GM18507 (cell line): Measurements from ENCODE around the gene HDAC4.

ENCODE experiments used
- DNase-seq: peaks from one replicate; pipeline ENCODE4 v3.0.0; 2011; ENCODE audit warnings: low read depth; ENCODE audit not compliant: insufficient read length; ENCODE audit errors: extremely low spot score
- FAIRE-seq: peaks from 2 replicates; lab custom pipeline; 2011; peaks lifted over from hg19 to GRCh38; lab: Jason Lieb, UNC

Gene HDAC4

GRCh38 chr2:239339241-239339640 lies 61.6 kb downstream of the HDAC4 start:
- no peak for DNase-seq

GRCh38 chr2:239337877-239338484 lies 62.8 kb downstream of the HDAC4 start:
- DNase-seq (no peak), FAIRE-seq (no peak)

More at GRCh38 chr2:239339241-239339640, 61.6 kb downstream of the HDAC4 start:
- no peak for FAIRE-seq

DNA sequence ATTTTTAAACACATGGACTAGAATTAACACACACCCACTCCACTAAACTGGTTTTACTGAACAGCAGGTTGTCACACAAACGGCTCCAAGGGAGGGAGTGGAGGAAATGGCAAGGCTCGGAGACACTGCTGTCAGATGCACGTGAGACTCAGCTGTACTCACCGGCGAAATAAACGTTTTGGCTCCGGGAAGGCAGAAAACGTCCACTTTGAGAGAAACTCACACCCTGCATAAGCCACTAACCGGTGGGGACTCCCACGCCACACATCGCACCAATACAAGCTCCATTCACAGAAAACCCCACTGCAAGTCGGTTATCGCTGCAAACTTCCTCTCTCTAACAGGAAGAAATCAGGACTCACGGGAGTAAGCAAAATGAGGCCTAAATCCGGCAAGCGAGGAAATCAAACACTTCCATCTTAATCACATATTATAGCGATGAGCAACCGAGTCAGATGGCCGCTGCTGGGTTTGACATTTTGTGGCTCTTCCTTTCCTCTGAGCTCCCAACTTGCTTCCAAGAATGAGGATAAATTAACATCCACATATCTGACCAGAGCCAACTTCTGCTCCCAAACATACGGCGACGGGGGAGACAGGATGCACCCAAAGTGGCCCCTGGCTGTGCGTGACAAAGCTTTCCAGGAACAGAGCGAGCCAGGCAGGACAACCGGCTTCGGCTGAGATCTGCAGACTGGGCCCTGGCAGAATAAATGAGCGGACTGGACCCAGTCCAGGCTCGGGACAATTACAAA lies 63.5 kb downstream of the HDAC4 start:
- DNase-seq (no peak), FAIRE-seq (no peak)

DNA sequence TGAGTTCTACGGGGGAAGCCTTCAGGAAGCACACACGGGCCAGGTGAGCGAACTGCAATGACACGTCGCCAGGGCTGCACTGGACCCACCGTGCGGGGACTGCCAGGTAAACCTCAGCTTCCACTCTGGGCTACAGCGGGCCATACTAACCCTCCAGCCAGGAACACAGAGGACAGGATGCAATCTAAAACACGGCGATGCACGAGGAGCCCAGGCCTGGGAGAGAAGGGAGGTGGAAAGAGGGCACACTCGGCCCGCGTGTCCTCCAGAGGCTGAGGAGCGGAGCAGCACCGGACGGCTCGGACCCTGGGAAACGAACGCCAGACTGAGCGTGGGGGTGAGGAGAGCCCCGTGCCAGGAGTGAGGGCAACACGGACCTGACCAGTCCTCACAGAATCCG lies 69.3 kb downstream of the HDAC4 start:
- FAIRE-seq: no peak
- no peak for DNase-seq

- no peak for DNase-seq
- FAIRE-seq: no peak
Observed at GRCh38 chr2:239330836-239331235, 70.0 kb downstream of the HDAC4 start.

- FAIRE-seq (no peak), DNase-seq (no peak)
Observed at GRCh38 chr2:239329972-239330572, 70.7 kb downstream of the HDAC4 start.

DNA sequence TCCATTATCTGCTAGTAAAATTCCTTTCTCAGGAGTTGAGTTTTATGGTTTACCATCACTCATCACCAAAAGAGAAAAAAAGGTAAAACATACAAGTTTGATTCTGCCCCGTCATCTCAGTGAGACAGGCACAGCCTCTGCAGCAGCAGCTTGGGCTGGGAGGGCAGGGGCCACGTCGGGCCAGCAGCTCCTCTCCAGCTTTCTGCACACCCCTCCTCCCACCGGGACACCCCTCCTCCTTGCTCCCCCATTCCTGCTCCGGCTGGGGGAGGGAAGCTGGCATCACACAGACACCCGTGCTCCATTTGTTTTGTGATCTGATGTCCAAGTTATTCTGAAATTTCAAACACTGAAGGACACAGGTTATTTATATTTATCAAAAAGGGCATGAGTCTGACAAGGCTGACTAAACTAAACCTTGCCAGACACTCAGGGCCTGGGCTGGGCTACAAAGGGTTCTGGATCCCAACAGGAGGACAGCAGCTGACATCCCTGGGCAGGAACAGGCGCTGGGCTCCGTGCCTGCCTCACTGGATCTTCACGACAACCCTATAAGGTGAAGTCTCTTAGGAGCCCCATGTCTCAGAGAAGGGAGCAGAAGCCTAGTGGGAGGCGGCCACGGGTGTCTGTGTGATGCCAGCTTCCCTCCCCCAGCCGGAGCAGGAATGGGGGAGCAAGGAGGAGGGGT lies 71.4 kb downstream of the HDAC4 start:
- DNase-seq (no peak), FAIRE-seq (no peak)

DNA sequence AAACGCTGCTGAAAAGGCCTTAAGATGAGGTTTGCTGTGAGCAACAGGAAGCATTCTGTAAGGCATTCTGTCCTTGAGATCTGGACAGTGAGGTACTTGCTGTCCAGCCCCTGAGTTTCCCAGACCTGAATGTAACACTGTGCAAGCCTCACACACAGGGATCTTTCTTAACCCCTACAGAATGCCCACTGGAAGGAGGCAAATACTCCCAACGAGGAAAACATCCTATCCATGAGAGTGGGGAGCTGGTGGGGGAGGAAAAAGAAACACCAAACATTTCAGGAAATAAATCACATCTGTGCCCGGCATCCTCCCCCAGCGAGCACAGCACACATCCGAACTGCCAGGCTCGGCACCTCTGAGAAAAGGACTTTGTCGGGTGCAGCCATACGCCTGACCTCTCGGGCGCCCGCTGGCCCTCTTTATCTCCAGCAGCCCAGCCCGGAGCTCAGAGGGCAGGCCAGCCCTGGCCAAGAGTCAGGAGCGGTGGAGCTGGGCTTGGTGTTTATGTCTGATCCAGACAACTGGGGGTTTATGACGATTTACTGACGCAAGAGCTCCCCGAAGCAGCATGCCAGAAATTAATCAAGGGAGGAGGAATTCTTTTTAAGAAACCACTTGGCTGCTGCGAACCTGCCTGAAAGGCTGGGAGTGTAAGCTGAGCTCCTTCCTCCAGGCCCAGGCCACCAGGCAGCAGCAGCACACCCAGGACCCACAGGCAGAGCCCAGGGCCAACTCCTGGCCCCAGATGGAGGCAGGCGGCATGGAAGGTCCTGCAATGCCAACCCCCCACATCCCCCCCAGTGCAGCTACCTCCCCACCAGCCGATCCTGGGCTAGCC lies 72.2 kb downstream of the HDAC4 start:
- DNase-seq: no peak
- no peak for FAIRE-seq

DNA sequence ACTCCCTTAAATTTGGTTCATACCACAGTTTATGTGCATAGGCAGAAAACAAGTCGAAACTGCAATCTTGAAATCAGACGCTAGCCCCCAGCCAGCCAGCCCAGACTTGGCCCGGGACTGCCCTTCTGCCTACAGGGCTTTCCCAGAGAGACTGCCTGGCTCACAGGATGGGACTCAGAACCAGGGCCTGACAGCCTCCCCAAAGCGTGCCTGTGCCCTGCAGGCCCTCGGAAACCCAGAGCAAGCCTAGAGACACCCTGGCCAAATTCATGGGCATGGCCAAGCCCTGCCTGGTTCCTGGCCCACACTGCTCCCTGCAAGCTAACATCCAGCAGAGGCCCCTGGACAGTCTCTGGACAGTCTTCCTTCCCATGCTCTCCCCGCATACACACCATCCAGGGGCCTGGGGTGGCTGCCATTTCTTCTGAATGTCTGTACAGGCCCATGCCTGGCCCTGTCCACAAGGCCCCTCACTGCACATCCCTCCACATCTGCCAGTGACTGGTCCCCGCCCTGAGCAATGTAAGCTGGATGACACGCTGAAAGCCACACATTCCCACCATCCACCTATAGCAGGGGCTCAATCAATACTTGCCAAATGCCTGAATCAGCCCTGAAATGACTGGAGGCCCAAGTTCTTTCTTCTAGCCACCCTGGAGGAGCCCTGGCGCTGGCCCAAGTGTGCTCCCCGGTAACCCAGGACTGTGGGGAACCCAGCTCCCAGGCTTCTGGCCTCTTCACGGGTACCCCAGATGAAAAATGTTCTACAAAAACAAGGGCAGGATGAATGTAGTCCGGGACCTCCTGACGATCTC lies 73.1 kb downstream of the HDAC4 start:
- no peak for DNase-seq
- FAIRE-seq: no peak

DNA sequence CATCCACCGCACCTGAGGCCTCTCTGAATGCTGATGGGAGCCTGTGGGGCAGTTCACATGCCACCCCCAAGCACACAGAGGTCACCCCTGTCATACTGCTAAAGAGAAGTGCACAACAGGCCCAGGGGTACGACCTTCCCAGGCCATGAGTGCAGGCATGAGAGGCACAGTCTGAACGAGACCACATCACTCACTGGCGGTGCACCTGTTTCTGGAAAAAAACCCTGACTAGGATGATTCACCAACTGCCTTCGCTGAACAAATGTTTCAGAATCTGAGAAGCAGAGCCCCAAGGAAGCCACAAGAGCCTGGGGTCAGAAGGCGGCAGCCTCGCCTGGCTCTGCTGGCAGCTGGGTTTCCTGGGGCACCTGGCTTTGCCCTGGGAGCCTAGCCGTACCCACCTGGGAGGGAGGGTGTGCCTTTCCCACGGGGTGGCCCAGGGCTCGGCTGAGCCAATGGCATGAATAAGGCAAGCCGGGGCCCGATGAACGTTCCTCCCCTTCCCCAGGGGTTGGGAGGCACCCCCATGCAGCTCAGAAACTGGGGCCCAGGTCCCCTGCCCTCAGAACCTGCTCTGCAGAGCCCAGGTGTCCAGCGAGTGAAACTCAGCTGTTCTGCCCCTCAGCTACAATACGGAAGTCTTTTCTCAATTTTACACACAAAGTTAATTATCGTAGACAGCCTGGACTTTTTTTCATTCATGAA lies 73.8 kb downstream of the HDAC4 start:
- FAIRE-seq (no peak), DNase-seq (no peak)

DNA sequence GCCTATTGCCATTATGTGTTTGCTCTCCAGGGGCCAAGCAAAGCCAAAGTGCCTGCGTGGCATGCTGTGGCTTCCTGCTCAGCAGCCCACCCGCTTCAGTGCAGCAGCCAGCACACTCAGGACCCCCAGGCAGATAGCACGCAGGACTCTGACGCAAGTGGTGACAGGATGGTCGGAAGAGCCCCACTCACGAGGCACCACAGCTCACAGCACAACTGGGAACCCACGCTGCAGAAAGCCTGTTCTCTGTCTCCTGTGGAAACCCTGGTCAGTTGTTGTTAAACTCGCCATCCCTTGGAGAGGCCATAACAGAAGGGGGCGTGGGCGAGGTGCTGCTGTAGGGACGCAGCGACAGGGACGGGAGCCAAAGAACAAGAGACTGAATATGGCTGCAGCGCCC lies 76.4 kb downstream of the HDAC4 start:
- FAIRE-seq: no peak

DNA sequence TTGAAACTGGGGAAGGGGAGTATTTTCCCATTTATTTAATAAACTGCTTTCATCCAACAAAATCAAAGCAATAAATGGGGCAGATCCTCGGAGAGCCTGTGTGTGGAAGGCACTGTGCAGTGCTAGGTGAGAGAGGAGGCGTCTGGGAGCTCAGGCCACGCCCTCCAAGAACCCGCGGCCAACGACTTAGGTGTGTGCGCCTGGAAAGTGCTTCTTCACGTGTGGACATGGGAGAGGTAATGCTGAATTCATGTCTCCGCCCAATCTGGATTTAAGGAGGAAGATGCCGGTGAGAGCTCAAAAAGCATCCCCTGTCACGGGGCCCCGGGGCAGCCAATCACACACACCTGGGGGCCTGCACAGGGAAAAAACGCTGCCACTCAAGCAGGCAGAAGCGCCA lies 77.4 kb downstream of the HDAC4 start:
- no peak for FAIRE-seq
- DNase-seq: no peak

More for the DNA sequence above, 76.4 kb downstream of the HDAC4 start:
- no peak for DNase-seq

- no peak for FAIRE-seq
- DNase-seq: no peak
Observed at GRCh38 chr2:239322416-239323086, 78.3 kb downstream of the HDAC4 start.

DNA sequence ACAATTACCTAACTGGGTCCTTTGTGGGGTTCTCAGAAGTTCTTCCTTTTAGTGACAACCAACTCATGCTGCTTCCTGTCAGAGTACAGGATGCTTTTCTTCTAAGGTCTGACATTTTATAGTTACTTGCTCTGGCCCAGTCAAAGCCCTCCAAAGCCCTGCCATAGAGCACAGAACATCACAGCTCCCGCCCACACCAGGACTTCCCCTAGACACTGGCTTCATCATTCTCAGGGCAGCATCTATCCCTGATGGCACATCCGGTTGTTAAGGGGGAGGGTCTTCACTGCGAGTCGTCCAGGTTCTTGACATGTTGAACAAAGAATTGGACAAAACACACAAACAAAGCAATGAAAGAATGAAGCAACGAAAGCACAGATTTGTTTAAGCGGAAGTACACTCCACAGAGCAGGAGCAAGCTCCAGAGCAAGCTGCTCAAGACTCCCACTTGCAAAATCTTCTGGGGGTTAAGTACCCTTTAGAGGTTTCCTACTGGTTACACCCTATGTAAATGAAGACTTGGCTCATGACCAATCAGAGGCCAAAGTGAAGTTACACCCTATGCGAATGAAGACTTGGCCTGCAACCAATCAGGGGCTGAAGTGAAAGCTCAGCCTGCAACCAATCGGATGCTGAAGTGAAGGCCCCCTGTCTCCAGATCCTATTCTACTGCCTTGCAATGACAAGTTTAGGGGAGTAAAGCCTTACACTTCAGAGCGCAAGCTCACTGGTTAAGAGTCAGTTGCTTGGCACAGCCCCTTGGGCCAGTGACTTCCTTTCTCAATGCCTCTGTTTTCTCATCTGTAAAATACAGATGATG lies 79.0 kb downstream of the HDAC4 start:
- FAIRE-seq (no peak), DNase-seq (no peak)

GRCh38 chr2:239318790-239319661 lies 81.8 kb downstream of the HDAC4 start:
- FAIRE-seq (no peak), DNase-seq (no peak)

DNA sequence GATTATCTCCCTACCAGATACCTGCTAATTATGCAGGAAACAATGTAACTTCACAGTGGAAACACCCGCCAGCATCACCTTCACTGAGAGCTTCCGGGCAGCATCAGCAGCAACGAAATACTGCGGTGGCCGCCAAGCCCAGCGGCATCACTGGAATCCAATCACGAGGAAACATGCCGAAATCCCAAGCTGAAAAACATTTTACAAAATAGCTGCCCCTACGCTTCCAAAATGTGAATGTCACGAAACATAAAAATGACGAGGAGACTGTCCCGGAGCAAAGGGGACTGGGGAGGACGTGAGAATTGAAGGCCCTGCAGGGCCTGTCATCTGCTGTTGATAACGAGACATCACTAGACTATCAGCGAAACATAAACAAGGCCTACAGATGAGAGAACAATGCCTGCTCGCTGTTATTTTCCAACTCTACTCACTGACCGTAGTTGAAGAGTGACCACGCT lies 82.6 kb downstream of the HDAC4 start:
- DNase-seq (no peak), FAIRE-seq (no peak)
